NCI-H1436 (cell line): ENCODE results near the gene ANKRD45.
"Not testable (repeated sequence)": the region's sequence is repeated elsewhere in the genome, so short reads cannot be mapped to it uniquely, and the experiment has no call there.

Experiments
- DNase-seq: peaks from one replicate; lab custom pipeline; 2025; lab: John Stamatoyannopoulos, UW

The ANKRD45 gene

GRCh38 chr1:173572201-173572873 is 97.3 kb downstream of the ANKRD45 start:
- DNase-seq = no peak

DNA sequence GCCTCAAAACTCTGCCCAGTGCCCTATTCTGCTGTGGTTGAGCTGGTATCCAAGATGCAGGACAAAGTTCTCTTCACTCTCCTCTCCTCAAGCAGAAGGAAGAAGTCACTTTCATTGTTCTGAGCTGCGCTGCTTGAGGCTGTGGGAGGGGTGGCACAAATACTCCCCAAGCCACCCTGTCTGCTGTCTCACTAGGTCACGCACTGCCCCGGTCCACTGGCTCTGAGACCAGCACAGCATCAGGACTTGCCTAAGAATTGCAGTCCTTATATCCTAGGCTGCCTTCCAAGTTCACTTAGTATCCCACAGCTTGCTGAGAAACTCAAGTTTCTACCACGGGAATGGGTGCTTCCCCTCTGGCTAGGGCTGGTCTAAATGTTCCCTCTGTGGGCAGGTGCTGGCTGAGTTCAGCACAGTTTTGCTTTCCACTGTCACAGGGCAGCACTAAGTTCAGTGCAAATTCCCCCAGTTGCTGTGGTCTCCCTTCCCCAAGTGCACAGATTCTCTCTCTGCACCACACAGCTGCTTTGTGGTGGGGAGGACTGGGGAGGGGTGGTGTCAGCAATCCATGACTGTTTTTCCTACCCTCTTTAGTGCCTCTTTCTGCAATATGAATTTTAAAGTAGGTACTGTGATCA is 99.2 kb downstream of the ANKRD45 start:
- no peak for DNase-seq

GRCh38 chr1:173568483-173568882 is 101.2 kb downstream of the ANKRD45 start:
- DNase-seq = no peak

- DNase-seq = not testable (repeated sequence)
Measured at GRCh38 chr1:173563846-173564245, 105.8 kb downstream of the ANKRD45 start.

GRCh38 chr1:173562813-173563212 is 106.8 kb downstream of the ANKRD45 start:
- no peak for DNase-seq

- DNase-seq = no peak
Measured at GRCh38 chr1:173561263-173561662, 108.4 kb downstream of the ANKRD45 start.

GRCh38 chr1:173560285-173560880 is 109.3 kb downstream of the ANKRD45 start:
- no peak for DNase-seq
